Osteocyte (in vitro differentiated cells): ENCODE measurements around the gene LAMA5. TPM values are rescaled to one million over a fixed set of nuclear protein-coding genes. Genes with fewer than 3 reads are reported as not detected.

Experiments
- DNase-seq: peaks from one replicate; pipeline ENCODE4 v3.0.0; 2021; ENCODE audit warnings: mixed read lengths; ENCODE audit not compliant: unreplicated experiment; ENCODE audit errors: extremely low spot score
- H3K27ac Mint-ChIP-seq: one replicate; pipeline ENCODE4 v1.8.0; 2021; ENCODE audit warnings: mild to moderate bottlenecking, mixed read lengths; ENCODE audit not compliant: unreplicated experiment
- H3K27me3 Mint-ChIP-seq: one replicate; pipeline ENCODE4 v1.8.0; 2021; ENCODE audit warnings: mixed read lengths; ENCODE audit not compliant: unreplicated experiment
- H3K36me3 Mint-ChIP-seq: one replicate; pipeline ENCODE4 v1.8.0; 2021; ENCODE audit warnings: mixed read lengths; ENCODE audit not compliant: unreplicated experiment
- H3K4me1 Mint-ChIP-seq: one replicate; pipeline ENCODE4 v1.8.0; 2021; ENCODE audit warnings: mixed read lengths; ENCODE audit not compliant: unreplicated experiment
- H3K4me3 Mint-ChIP-seq: one replicate; pipeline ENCODE4 v1.8.0; 2021; ENCODE audit warnings: mild to moderate bottlenecking, moderate library complexity, mixed read lengths; ENCODE audit not compliant: unreplicated experiment
- H3K9me3 Mint-ChIP-seq: one replicate; pipeline ENCODE4 v1.8.0; 2021; ENCODE audit warnings: mixed read lengths; ENCODE audit not compliant: unreplicated experiment
- CTCF ChIP-seq: fragments of 200-600 bp; sonication (generic); IDR thresholded peaks from 2 replicates; pipeline ENCODE4 v1.5.0; 2021; ENCODE audit warnings: antibody characterized with exemption, mild to moderate bottlenecking, moderate library complexity
- total RNA-seq: library from RNA; stranded (reverse); gene quantifications from 2 replicates; pipeline ENCODE4 v1.2.1, GENCODE V29; 2021

The LAMA5 gene
- total RNA-seq, 1 donor from 2014 or later = 201 TPM

- H3K4me1 Mint-ChIP-seq = no peaks in the 10 kb centered on the region
- no peak overlapping the region for H3K27ac Mint-ChIP-seq
- H3K36me3 Mint-ChIP-seq = peaks cover 29% of the 10 kb centered on the region
- DNase-seq = no peak
- H3K27me3 Mint-ChIP-seq = no peaks in the 10 kb centered on the region
- H3K9me3 Mint-ChIP-seq = no peaks in the 10 kb centered on the region
- no peak for TF ChIP-seq CTCF
- no peak overlapping the region for H3K4me3 Mint-ChIP-seq
Observed at GRCh38 chr20:62286493-62287064, 80.5 kb downstream of the LAMA5 start.

- H3K36me3 Mint-ChIP-seq = peaks cover 24% of the 10 kb centered on the region
- H3K4me1 Mint-ChIP-seq = no peaks in the 10 kb centered on the region
- TF ChIP-seq CTCF = no peak
- no peak overlapping the region for H3K27ac Mint-ChIP-seq
- no peak for DNase-seq
- H3K4me3 Mint-ChIP-seq = no peak overlapping the region
- no peaks in the 10 kb centered on the region for H3K27me3 Mint-ChIP-seq
- no peaks in the 10 kb centered on the region for H3K9me3 Mint-ChIP-seq
Observed at GRCh38 chr20:62285722-62286121, 81.4 kb downstream of the LAMA5 start.

DNA sequence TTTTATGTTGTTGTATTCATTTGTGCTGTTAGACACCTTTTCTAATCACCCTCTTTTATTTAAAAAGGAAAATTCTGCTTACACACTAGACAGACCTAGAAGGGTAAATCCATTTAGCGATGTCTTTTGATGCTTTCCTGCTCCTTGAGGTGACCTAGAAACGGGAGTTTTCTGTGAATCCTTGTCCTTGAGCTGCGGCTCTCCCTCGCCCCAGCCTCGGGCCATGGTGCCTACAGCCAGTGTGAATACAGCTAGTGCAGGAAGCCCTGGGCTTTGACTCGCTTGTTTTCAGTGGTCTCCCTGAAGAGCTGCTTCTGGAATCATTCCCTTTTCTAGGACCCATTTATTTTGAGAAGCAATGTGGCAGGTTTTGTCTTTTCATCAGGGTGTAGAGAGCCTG is 82.0 kb downstream of the LAMA5 start:
- Mint-ChIP-seq H3K27me3 (no peaks in the 10 kb centered on the region), H3K9me3 (no peaks in the 10 kb centered on the region), H3K27ac (no peak overlapping the region), H3K36me3 (peaks cover 24% of the 10 kb centered on the region), H3K4me3 (no peak overlapping the region), H3K4me1 (no peaks in the 10 kb centered on the region)
- TF ChIP-seq CTCF = no peak
- DNase-seq = no peak

GRCh38 chr20:62284448-62284847 is 82.7 kb downstream of the LAMA5 start:
- no peak for DNase-seq
- H3K4me1 Mint-ChIP-seq = no peaks in the 10 kb centered on the region
- TF ChIP-seq CTCF = no peak
- H3K36me3 Mint-ChIP-seq = peaks cover 24% of the 10 kb centered on the region
- H3K4me3 Mint-ChIP-seq = no peak overlapping the region
- H3K27me3 Mint-ChIP-seq = no peaks in the 10 kb centered on the region
- no peak overlapping the region for H3K27ac Mint-ChIP-seq
- no peaks in the 10 kb centered on the region for H3K9me3 Mint-ChIP-seq

- H3K4me1 Mint-ChIP-seq = no peaks in the 10 kb centered on the region
- TF ChIP-seq CTCF = no peak
- no peak for DNase-seq
- H3K36me3 Mint-ChIP-seq = peaks cover 23% of the 10 kb centered on the region
- no peak overlapping the region for H3K27ac Mint-ChIP-seq
- no peaks in the 10 kb centered on the region for H3K9me3 Mint-ChIP-seq
- no peak overlapping the region for H3K4me3 Mint-ChIP-seq
- H3K27me3 Mint-ChIP-seq = no peaks in the 10 kb centered on the region
Observed at GRCh38 chr20:62282877-62283503, 84.1 kb downstream of the LAMA5 start.
